Esophagus muscularis mucosa (tissue), 3 donors: ENCODE data around the gene SS18L1.

Experiments used
- CTCF ChIP-seq, 3 experiments: fragments of 200-600 bp in 2 of 3; fragments of 450-650 bp in 1 of 3; sonication (generic) in 2 of 3; IDR thresholded peaks; one replicate each; pipeline ENCODE4 v1.5.1; 2017 to 2019; ENCODE audit warnings: antibody characterized with exemption in 3 of 3, mild to moderate bottlenecking in 2 of 3, moderate library complexity in 1 of 3
- POLR2A ChIP-seq: fragments of 450-650 bp; IDR thresholded peaks from one replicate; pipeline ENCODE4 v1.6.1; 2017; ENCODE audit warnings: antibody characterized with exemption, moderate library complexity, mild to moderate bottlenecking, low read depth
- POLR2AphosphoS5 ChIP-seq, 2 donors: sonication (generic); formaldehyde crosslinking; IDR thresholded peaks; one replicate each; pipeline ENCODE4 v1.6.1; 2017; ENCODE audit warnings: antibody characterized with exemption in 2 of 2

GRCh38 chr20:62164879-62165761, 21.6 kb downstream of the SS18L1 start:
- no peak for TF ChIP-seq CTCF (IDR thresholded peaks at IDR 0.05)
- no peak for TF ChIP-seq POLR2AphosphoS5 (IDR thresholded peaks at IDR 0.05)
- TF ChIP-seq POLR2A = no peak
